CD4-positive, alpha-beta T cell treated with Interleukin-17A for 4 hours (primary cell): ENCODE results near the gene C19orf47.
A peak's percentile ranks its signal among the peaks of the same experiment; 100 is the strongest.

Experiments
- DNase-seq: peaks from one replicate; pipeline ENCODE4 v3.0.0-alpha.2; 2020; ENCODE audit warnings: mixed read lengths

Gene C19orf47, protein sequence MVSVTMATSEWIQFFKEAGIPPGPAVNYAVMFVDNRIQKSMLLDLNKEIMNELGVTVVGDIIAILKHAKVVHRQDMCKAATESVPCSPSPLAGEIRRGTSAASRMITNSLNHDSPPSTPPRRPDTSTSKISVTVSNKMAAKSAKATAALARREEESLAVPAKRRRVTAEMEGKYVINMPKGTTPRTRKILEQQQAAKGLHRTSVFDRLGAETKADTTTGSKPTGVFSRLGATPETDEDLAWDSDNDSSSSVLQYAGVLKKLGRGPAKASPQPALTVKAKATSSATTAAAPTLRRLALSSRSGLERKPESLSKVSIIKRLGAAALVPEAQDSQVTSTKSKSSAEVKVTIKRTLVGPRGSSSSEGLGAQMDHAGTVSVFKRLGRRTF

DNA sequence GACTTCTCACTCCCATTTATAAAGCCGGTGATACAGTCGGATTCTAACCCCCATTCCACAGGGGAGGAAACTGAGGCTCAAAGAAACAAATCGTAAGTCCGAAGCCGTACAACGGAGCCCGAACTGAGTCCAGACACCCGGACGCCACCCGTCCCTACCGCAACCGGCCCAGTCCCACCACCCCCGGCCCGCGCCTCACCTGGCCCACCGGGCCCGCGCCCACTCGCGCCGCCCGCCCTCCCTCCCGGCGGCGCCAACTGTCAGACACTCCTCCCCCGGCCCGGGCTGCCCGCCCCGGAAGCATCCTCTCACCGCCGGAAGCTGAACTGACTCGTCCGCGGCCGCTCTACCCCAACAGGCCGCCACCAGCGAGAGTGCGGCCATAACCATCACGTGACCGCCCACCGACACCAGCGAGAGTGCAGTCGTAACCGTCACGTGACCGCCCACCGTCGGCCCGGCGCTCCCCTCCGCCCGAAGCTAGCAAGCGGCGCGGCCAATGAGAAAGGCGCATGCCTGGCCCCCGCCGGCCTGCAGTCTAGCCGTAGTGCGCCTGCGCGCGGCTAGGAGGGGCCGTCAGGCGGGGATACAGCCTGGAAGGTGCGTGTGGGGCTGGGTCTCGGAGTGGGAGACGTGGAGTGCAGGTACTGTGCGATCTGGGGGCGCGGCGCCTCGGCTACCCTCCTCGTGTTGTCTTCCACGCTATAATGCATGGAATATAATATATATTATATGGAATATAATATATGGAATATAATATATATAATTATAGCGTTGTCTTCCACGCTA, at the start of gene C19orf47, which contains the start of gene PLD3:
Gene C19orf47 (minus strand): TSS at position 273 of the 789 bp plus-strand sequence. CDS start 6,540 bp downstream, outside the sequence.
Gene PLD3 (plus strand): TSS at position 571 of the 789 bp plus-strand sequence. CDS start 17,789 bp downstream, outside the sequence.
- DNase-seq, result peak; percentile 99

DNA sequence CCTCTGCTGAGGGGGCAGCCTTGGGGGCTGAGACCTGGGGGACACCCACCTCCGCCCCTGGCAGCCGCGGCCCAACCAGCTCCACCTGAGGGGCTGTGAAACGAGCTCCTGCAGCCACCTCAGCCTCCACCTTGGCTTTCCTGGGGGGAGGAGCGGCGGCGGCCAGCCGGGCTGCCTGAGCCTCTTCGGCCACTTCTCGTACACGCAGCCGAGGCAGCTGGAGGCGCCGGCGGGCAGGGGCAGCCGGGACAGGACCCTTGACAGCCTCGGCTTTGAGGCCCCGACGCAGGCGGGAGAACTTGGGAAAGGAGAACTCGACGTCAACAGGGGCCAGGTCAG, 49.3 kb upstream of the C19orf47 start:
- no peak for DNase-seq

DNA sequence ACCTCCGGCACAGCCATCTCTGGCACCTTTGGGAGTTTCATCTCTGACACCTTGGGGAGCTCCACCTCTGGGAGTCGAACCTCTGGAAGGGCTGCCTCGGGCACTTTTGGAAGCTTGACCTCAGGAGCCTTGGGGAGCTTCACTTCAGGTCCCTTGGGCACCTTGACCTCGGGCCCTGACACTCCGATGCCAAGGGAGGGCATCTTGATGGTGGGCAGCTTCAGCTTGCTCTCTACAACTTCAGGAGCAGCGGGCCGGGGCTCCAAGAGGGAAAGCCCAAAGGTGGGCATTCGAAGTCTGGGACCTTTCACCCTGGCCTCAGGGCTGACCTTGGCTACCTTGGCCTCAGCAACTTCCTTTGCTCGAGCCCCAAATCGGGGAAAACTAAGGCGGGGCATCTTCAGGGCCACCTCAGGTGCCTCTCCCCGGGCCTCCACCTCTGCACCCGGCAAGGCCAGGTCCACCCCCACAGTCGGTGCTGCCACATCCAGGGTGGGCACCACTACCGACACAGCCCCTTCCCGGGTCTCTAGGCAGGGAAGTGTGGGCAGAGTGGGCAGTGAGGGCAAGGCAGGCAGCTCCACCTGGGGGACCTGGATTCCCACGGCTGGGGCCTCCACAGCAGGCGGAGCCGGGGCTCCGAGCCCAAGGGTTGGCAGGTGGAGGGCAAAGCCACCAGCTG, 48.8 kb upstream of the C19orf47 start:
- no peak for DNase-seq

DNA sequence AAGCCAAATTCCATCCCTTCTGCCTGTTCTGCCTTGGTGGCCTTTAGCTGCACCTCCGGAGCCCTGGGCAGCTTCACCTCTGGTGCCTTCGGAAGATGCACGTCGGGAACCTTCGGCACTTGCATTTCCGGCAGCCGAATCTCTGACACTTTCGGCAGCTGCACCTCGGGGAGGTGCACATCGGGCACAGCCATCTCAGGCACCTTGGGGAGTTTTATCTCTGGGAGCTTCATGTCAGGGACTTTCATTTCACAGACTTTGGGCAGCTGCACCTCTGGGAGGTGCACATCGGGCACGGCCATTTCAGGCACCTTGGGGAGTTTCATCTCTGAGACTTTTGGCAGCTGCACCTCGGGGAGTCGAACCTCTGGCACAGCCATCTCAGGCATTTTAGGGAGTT, 47.8 kb upstream of the C19orf47 start:
- DNase-seq, result no peak

DNA sequence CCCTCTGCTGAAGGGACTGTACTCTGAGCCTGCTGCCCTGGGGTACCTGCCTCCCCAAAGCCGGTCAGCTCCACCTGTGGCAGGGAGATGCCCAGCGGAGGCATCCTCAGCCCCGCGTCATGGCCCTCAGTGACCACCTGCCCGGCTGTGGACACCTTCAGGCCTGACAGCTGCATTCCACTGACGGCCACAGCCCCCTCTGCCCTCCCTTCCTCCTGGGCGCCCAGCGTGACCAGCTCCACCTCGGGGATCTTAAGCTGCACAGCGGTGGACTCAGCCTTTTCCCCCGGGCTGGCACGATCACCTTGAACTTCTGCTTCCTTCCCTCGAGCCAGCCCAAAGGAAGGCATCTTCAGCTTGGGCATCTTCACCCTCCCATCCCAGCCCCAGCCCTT, 46.6 kb upstream of the C19orf47 start:
- no peak for DNase-seq

DNA sequence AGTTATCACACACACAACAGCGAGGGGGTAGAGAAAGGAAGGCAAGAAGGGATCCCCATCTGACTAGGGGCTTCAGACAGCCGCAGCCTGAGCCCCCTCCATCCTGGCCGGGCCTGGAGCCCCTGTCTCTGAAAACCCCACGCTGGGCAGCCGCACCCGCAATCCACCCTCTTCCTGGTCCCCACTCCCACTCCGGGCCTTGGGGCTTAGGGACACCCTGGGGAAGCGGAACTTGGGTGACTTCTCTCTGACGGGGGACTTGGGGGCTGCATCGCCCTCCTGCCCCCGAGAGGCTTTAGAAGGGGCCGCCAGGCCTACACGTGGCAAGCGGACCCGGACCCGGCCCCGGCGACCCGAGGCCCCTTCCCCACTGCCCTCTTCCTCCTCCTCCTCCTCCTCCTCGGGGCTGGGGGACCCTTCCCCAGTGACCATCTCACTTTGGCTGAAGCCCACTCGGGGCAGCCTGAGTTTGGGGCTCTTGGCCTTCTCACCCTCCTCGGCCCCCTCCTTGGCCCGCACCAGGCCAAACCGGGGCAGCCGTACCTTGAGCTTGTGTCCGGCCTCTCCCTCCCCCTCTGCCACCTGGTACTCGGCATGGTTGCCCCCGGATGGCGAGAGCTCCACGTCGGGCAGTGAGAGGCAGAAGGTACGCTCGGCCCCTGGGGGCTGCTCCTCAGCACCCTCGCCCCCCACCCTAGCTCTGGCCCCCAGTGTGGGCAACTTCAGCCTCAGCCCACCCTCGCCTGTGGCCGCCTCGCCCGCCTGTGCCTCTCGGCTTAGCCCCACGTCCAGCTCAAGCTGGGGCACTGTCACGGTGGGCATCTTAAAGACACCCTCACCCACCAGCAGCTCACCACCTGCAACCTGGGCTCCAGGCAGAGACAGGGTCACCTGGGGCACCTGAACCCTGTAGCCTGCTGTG, 46.0 kb upstream of the C19orf47 start:
- DNase-seq, result no peak

DNA sequence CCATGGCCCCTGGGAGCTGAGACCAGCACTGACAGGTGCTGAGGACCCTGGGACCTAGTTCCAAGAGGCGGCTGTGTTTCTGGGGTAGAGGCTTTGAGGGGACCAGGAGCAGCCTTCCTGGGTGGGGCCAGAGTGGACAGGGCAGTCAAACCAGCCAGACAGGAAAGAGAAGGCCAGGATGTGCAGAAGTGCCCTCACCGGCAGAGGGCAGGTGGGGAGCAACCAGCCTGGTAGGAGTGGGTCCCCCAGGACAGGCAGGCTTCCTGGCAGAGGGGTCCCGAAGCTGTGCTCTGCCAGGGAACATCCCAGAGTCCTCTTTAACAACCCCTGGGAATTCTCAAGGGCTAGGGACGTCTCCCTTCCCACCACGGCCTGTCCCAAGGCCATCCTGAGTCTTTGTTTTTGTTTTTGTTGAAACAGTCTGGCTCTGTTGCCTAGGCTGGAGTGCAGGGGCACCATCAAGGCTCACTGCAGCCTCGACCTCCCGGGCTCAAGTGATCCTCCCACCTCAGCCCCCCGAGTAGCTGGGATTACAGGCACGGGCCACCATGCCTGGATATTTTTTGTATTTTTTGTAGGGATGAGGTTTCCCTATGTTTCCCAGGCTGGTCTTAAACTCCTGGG, 44.8 kb upstream of the C19orf47 start:
- DNase-seq, result no peak

DNA sequence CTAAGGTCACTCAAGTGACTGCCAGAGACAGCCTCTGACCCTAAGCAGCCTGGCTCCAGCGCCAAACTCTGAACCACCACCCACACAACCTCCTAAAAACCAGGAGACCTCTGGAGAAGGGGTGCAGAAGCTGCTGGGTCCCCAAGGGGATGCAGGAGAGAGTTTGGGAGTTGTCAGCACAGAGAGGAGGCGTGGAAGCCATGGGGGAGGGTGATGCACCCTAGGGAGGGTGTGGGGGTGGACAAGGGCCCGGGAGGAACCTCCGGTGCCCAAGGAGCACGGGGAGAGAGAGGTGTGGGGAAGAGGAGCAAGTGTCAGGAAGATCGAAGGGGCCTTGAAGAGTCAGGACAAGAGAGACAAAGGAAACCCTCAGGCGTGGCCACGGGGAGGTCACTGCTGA, 43.9 kb upstream of the C19orf47 start:
- DNase-seq, result no peak

DNA sequence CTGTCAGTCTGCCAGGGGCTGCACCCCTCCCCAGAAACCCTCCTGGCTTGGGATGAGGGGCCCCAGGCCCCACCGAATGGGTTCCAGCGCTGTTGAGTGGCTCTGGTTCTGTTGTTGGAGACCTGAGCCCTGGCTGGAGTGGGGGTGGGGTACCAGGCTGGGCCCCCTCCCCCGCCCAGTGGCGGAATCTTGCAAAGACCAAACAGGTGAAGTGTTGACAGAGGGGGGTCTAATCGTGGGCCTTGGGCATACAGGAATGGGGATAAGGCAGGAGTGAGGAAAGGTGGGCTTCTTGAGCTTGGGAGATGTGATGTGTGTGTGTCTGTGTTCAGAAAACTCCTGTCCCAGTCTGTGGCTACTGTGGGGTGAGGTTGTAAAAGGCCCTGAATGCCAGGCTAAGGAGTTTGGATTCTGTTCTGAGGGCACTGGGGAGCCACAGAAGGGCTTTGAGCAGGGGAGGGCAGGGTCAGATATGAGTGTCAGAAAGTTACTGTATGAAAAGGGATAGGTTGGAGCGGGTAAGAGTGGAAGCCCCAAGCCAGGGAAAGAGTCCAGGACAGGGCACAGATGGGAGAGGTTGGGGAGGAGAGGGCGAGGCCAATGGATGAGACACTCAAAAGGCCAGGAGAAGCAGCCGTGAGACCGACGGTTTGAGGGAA, 42.0 kb upstream of the C19orf47 start, which contains the start of gene HIPK4:
Gene HIPK4 (minus strand): TSS at position 98 of the 659 bp plus-strand sequence. CDS start 279 bp downstream, outside the sequence.
- DNase-seq, result no peak

DNA sequence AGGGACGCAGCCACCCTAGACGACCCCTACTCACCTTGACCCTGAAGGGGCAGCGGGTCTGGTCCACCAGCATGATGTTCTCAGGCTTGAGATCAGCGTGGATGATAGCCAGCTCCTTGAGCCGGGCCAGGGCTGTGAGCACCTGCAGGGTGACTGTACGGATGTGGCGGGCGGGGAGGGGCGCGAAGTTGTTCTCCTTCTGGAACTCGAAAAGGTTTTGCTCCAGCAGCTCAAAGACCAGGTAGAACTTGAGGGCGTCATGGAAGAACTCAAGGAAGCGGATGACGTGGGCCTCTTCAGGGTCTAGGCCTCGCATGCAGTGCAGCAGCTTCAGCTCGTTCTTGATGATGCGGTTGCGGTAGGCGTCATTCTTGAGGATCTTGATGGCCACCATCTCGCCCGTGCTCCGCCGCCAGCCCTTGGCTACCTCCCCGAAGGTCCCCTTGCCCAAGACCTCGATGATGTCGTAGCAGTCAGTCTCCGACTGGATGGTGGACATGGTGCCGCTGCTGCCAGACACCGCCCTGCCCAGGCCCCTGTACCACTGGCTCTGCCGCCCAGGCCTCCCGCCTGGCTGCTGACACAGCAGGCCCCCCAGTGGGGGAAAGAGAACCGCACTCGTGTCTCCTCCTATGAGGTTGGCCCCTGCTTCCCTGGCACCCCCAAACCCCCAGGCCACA, 41.3 kb upstream of the C19orf47 start:
- no peak for DNase-seq

DNA sequence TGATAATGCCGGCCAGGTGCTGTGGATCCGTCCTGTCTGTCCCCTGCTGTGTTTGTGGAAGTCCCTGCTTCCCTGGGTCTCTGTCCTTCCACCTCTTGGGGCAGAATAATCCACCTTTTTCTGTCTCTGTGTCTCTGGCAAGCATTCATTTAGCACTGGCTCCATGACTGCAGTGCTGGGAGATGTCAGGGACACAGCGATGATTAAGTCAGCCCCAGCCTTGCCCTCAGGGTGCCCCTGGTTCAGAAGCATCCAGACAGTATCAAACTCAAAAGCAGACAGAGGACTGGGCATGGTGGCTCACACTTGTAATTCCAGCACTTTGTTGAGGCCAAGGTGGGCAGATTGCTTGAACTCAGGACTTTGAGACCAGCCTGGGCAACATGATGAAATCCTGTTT, 40.3 kb upstream of the C19orf47 start:
- DNase-seq, result no peak

DNA sequence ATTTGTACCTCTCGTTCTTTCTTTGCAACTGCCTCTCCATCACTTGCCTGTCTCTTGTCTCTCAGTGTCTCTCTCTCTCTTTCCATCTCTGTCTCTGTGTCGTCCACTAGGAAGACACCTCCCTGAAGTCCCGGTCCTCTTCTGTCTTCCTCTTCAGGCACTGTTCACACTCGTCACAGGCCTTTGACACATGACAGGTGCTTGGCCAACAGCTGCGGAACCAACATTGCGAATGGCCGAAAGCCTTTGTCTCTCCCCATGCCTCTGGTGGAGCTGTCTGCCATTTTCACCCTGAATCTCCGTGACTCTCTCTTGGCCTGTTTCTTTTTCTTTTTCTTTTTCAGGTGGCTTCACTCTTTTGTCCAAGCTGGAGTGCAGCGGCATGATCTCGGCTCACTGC, 39.0 kb upstream of the C19orf47 start:
- DNase-seq, result no peak

DNA sequence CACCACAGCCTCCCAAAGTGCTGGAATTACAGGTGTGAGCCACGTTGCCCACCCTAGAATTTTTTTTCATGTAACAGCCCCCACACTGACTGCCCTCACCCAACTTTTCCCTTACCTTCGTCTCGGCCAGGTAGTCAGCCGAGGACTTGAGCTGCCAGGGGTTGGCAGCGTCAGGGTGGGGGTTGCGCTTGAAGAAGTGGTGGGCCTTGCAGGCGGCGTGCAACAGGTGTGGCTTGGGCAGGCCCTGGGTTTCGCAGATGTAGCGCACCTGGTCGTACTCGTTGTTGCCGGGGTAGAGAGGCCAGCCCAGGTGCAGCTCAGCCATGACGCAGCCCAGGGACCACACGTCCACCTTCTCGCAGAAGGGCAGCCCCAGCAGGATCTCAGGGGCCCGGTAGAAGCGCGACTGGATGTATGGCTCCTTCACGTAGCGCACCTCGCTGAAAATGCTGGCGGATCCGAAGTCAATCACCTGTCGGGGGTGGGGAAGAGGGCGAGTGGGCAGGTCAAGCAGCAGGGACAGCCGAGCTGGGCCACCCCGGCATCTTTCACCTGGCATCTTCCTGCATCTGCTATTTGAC, 35.6 kb upstream of the C19orf47 start:
- no peak for DNase-seq

DNA sequence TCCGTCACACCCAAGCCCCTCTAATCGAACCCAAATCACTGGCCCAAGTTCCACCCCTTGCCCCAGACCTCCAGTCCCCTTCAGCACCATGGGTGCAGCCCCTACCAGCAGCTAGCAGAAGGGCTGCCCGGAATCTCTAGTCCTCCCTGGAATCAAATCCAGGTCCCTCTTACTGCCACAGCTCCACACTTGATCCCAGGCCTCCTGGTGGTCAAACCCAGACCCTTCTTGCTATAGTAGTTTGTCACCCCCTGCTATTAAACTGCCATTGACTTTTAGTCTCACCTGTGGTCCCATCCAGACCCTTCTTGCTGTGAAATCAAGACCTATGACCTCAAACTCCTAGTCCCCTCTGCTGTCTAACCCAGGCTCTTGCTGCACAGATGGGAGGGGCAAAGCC, 33.1 kb upstream of the C19orf47 start:
- DNase-seq, result no peak

DNA sequence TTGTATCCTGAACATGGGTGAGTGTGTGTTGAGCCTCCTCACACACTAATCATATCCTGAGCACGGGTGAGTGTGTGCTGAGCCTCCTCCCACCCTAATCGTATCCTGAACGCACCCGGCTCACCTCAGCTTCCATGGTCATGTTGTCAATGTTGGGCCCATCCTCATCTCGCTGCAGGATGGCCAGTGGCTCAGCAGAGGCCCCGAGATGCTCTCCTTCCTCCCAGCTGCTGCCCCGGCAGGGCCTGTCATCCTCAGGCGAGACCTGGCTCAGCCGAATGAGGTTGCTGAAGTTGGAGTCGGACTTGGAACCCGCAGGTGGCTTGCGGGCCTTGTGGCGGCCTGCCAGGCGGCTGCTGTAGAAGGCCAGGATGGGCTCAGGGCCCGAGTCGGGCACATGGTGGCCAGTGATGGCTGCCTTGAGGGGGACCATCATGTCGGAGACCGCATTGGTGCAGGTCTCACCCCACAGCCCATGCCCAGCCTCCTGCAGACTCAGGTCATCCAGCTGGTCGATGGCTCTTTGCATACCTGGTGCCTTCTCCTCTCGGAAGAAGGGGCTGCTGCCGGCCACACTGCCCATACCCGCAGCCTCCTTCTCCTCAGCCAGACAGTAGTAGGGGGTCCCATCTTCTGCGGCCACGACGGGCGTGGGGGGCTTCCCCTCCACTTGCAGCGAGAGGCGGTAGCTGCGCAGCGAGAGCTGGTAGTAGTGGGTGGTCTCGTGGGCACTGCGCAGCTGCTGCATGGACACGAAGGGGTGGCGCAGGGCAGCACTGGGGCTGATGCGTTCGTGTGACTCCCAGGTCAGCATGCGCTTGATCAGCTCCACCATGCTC, 32.2 kb upstream of the C19orf47 start:
- DNase-seq, result no peak

DNA sequence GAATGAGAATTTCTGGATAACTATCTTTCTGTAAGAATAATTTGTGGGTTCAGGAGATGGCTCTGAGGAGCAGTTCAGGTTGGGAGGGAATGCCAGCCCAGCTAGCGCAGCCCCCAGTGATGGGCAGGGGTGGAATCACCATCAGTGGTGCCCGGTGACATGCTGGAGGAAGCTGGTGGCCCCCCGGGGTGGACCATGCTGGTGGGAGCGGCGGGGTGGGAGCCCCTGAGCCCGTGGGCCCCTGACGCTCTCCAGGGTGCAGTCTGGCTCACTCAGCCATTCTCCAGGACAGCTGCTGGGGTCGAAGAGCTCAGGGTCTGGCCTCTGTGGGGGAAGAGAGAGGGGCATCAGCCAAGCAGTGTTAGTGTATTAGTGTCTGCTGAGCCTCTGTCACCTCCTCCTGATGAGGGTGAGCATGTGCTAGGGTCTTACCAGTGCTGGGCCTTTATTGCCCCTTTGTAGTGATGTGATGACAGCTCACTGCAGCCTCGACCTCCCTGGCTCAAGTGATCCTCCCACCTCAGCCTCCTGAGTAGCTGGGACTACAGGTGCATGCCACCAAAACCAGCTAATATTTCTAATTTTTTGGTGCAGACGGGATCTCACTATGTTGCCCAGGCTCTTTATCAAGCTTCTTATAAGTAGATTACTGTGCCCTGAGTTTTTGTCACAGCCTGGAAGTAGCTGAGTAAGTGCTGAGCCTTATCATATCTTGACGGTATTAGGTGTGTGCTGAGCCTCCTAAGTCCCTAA, 31.4 kb upstream of the C19orf47 start:
- no peak for DNase-seq

DNA sequence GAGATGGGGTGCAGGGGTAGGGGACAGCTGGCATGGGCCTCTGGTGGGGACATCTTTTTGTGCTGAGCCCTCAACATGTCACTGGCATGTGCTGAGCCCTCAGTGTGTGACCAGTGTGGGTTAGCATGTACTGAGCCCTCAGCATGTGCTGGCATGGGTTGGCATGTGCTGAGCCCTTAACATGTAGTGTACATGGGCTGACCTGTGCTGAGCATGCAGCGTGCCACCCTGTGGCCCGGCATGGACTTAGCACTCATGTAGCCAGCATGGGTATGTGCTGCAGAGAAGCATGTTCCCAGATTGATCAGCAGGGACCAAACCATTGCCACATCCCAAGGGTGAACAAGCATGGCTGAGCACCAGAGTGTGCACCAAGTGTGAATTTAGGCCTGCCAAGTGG, 30.3 kb upstream of the C19orf47 start:
- DNase-seq, result no peak

DNA sequence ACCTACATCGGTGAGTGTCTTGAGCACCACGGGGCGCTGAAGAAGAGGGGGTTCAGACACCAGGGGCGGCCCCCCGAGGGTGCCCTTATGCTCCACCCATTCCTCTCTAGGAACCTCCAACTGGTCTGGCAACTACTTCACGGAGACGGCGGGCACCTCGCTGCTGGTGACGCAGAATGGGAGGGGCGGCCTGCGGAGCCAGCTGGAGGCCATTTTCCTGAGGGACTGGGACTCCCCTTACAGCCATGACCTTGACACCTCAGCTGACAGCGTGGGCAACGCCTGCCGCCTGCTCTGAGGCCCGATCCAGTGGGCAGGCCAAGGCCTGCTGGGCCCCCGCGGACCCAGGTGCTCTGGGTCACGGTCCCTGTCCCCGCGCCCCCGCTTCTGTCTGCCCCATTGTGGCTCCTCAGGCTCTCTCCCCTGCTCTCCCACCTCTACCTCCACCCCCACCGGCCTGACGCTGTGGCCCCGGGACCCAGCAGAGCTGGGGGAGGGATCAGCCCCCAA, 29.7 kb upstream of the C19orf47 start:
- no peak for DNase-seq
